Upper lobe of left lung (tissue), 4 donors: Measurements from ENCODE around the gene CSK.

Experiments used
- POLR2A ChIP-seq, 4 donors: fragments of 450-650 bp; IDR thresholded peaks; one replicate each; pipeline ENCODE4 v1.5.1; 2016 to 2017; ENCODE audit warnings: antibody characterized with exemption in 4 of 4, mild to moderate bottlenecking in 2 of 4
- POLR2AphosphoS5 ChIP-seq, 2 donors: sonication (generic); formaldehyde crosslinking; IDR thresholded peaks; one replicate each; pipeline ENCODE4 v1.5.1; 2017; ENCODE audit warnings: antibody characterized with exemption in 2 of 2

GRCh38 chr15:74807282-74807681 is 25.4 kb downstream of the CSK start:
- TF ChIP-seq POLR2AphosphoS5 (IDR thresholded peaks at IDR 0.05): no peak
- no peak for TF ChIP-seq POLR2A (IDR thresholded peaks at IDR 0.05)
